ENCODE data around the gene GJB1. TPM values are rescaled to one million over a fixed set of nuclear protein-coding genes. Genes with fewer than 3 reads are reported as not detected.
A peak's percentile ranks its signal among the peaks of the same experiment; 100 is the strongest.
"Not testable (repeated sequence)": the region's sequence is repeated elsewhere in the genome, so short reads cannot be mapped to it uniquely, and the experiment has no call there.

The GJB1 gene
- not detected for polyA plus RNA-seq

DNA sequence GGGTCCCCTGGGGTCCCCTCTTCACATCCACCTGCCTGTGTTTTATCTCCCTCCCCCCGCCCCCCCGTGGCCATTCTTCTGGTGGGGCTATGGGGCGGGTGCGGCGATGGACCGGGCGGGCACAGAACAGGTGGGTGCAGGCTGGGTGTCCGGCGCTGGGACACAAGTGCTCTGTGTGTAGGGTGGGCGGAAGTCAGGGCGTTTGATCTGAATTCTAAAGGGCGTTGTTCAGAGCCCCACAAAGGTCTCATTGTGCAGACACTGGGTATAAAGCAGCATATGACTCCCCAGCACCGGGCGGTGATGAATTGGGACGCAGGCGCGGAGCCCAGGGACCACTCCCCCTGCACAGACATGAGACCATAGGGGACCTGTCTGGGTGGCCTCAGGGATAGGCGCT lies at the start of gene GJB1:
GJB1 (plus strand) TSS at position 296 of the 400 bp plus-strand sequence. CDS start 484 bp downstream, outside the sequence.
- Mint-ChIP-seq H3K4me1 (no peaks in the 10 kb centered on the region), H3K36me3 (no peaks in the 10 kb centered on the region), H3K27ac (no peak within 1 kb of the TSS), H3K27me3 (ENCODE audit: low read depth in 3 of 3) (peaks cover 0 to 2% (median under 1%) of the 10 kb centered on the region in 3 donors), H3K4me3 (no peak within 1 kb of the TSS), H3K9me3 (no peaks in the 10 kb centered on the region)
- DNase-seq, result no peak

- DNase-seq, result no peak
- no peaks in the 10 kb centered on the region for H3K36me3 Mint-ChIP-seq
- H3K27ac Mint-ChIP-seq, result no peak overlapping the region
- no peaks in the 10 kb centered on the region for H3K4me1 Mint-ChIP-seq
- H3K4me3 Mint-ChIP-seq, result no peak overlapping the region
- no peaks in the 10 kb centered on the region for H3K9me3 Mint-ChIP-seq
- peaks cover 2 to 4% (median 2%) of the 10 kb centered on the region in 3 donors for H3K27me3 Mint-ChIP-seq (ENCODE audit: low read depth in 3 of 3)
Observed at GRCh38 chrX:71173440-71173839, 49.6 kb upstream of the GJB1 start.

DNA sequence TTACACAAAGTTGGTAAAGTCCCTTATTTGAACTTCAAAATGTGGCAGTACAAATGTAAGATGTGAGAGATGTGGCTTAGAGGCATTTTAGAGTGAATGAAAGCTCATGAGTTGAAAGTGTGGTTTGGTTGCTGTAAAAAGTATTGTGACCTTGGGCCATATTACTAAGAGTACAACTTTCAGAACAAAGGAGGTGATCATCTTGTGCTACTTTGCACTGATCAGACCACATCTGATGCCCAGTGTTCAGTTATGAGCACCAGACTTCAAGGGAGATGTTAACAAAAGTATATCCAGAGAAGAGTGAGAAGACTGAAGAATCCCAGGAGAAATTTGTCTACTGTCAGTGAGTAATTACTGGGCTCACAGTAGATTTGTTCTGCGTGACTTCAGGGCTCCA lies 48.2 kb upstream of the GJB1 start:
- Mint-ChIP-seq H3K9me3 (no peaks in the 10 kb centered on the region), H3K4me1 (peaks cover 0 to 6% of the 10 kb centered on the region in 2 donors), H3K27me3 (ENCODE audit: low read depth in 3 of 3) (peaks cover 2 to 5% (median 4%) of the 10 kb centered on the region in 3 donors), H3K27ac (no peak overlapping the region), H3K4me3 (no peak overlapping the region), H3K36me3 (no peaks in the 10 kb centered on the region)
- no peak for DNase-seq

DNA sequence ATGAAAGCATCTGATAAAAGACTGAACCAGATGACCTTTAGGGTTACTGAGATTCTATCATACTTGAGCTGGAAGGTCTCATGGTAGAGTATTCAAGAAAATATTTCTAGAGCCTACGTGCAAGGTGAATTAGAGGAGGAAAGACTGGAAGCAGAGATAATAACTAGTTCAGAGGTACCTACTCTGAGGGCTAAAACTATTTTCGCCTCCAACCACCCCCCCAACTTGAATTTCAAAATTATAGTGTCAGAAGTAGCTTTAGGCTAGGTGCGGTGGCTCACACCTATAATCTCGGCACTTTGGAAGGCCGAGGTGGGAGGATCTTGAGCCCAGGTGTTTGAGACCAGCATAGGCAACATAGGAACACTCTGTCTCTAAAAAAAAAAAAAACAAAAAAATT lies 47.5 kb upstream of the GJB1 start:
- Mint-ChIP-seq H3K4me1 (peaks cover 0 to 6% of the 10 kb centered on the region in 2 donors), H3K9me3 (no peaks in the 10 kb centered on the region), H3K4me3 (no peak overlapping the region), H3K27me3 (ENCODE audit: low read depth in 3 of 3) (peaks cover 2 to 4% (median 3%) of the 10 kb centered on the region in 3 donors), H3K36me3 (no peaks in the 10 kb centered on the region), H3K27ac (no peak overlapping the region)
- DNase-seq, result no peak

GRCh38 chrX:71177327-71177726 lies 45.7 kb upstream of the GJB1 start:
- Mint-ChIP-seq H3K27me3 (ENCODE audit: low read depth in 3 of 3) (peaks cover 7 to 12% (median 8%) of the 10 kb centered on the region in 3 donors), H3K9me3 (no peaks in the 10 kb centered on the region), H3K4me3 (no peak overlapping the region), H3K27ac (no peak overlapping the region), H3K4me1 (peaks cover 5 to 7% of the 10 kb centered on the region in 2 donors), H3K36me3 (no peaks in the 10 kb centered on the region)
- DNase-seq, result no peak

GRCh38 chrX:71178908-71179307 lies 44.1 kb upstream of the GJB1 start:
- Mint-ChIP-seq H3K36me3 (no peaks in the 10 kb centered on the region), H3K4me1 (peaks cover 11 to 12% of the 10 kb centered on the region in 2 donors), H3K4me3 (peak overlapping the region in 1 of 5 donors; percentile 23), H3K27me3 (ENCODE audit: low read depth in 3 of 3) (peaks cover 8 to 12% (median 8%) of the 10 kb centered on the region in 3 donors), H3K27ac (peak overlapping the region in 5 of 6 donors; percentile 19 to 62 (median 40)), H3K9me3 (no peaks in the 10 kb centered on the region)
- peak; percentile 39 to 57 (median 55) for DNase-seq

DNA sequence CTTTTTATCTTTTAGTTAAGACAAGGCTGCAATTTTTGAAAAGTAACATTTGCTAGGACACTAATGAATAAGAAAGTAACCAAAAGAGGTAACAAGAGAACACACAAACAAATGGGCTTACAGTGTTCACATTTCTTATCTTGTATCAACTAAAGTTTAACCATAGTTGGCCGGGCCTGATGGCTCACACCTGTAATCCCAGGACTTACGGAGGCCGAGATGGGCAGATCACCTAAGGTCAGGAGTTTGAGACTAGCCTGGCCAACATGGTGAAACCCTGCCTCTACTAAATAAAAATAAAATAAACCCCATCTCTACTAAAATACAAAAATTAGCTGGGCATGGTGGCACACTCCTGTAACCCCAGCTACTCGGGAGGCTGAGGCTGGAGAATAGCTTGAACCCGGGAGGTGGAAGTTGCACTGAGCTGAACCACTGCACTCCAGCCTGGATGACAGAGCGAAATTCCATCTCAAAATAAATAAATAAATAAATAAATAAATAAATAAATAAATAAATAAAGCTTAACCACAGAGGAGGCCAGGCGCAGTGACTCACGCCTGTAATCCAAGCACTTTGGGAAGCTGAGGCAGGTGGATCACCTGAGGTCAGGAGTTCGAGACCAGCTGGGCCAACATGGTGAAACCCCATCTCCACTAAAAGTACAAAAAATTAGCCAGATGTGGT lies 42.3 kb upstream of the GJB1 start:
- peak overlapping the region in 3 of 5 donors; percentile 10 to 44 (median 21) for H3K4me3 Mint-ChIP-seq

DNA sequence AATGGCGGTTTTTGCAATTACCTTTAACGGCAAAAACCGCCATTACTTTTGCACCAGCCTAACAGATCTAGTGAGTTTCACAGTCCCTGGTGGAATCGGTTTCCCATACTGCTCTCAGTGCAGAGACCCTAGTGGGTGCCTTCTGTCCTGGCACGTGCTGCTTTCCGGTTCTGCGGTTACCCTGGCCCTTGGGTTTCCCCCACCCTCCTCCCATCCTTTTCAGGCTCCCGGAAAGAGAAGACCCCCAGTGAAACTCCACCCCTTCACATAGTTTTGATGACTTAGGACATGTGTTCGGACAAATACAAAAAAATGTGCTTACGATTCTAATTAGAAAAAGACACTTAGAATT lies 41.5 kb upstream of the GJB1 start:
- peaks cover 0 to 3% (median 0%) of the 10 kb centered on the region in 3 donors for H3K36me3 Mint-ChIP-seq
- peak overlapping the region; percentile 91 to 97 (median 96) for H3K4me3 Mint-ChIP-seq
- H3K27me3 Mint-ChIP-seq (ENCODE audit: low read depth in 3 of 3), result peaks cover 6 to 12% (median 8%) of the 10 kb centered on the region in 3 donors
- H3K9me3 Mint-ChIP-seq, result no peaks in the 10 kb centered on the region
- peaks cover 11 to 12% of the 10 kb centered on the region in 2 donors for H3K4me1 Mint-ChIP-seq
- H3K27ac Mint-ChIP-seq, result peak overlapping the region; percentile 97 to 99 (median 99)
- DNase-seq, result no peak

More for the DNA sequence above, 42.3 kb upstream of the GJB1 start:
- peak overlapping the region in 4 of 6 donors; percentile 49 to 98 (median 58) for H3K27ac Mint-ChIP-seq
- H3K4me1 Mint-ChIP-seq, result peaks cover 11 to 12% of the 10 kb centered on the region in 2 donors
- peaks cover 8 to 12% (median 8%) of the 10 kb centered on the region in 3 donors for H3K27me3 Mint-ChIP-seq (ENCODE audit: low read depth in 3 of 3)
- not testable (repeated sequence) for H3K9me3 Mint-ChIP-seq, DNase-seq, H3K36me3 Mint-ChIP-seq

- H3K4me3 Mint-ChIP-seq, result peak overlapping the region; percentile 91 to 97 (median 96)
Observed at GRCh38 chrX:71181910-71182799, 40.9 kb upstream of the GJB1 start.

DNA sequence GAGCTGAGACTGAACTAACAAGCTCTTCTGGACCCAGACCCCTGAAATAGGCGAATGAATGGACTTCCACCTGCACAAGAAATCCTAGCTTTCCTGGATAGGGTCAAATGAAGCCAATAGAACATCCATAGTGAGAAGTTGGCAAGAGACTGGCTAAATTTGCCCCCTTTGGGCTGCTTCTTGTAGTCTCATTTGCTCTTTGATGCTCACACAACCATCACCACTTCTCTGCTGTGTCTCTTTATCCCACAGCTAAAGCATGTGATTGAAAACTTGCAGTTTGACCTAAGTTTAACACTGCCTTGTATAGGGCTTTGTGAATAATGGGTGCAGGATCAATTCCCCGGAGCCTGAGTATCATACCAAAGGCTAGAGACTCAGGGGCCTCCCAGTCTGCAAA lies 40.2 kb upstream of the GJB1 start:
- H3K27ac Mint-ChIP-seq, result peak overlapping the region; percentile 97 to 99 (median 99)
- peaks cover 0 to 3% (median 0%) of the 10 kb centered on the region in 3 donors for H3K36me3 Mint-ChIP-seq
- peaks cover 11 to 12% of the 10 kb centered on the region in 2 donors for H3K4me1 Mint-ChIP-seq
- peak overlapping the region; percentile 91 to 97 (median 96) for H3K4me3 Mint-ChIP-seq
- no peaks in the 10 kb centered on the region for H3K9me3 Mint-ChIP-seq
- no peak for DNase-seq
- H3K27me3 Mint-ChIP-seq (ENCODE audit: low read depth in 3 of 3), result peaks cover 6 to 9% (median 8%) of the 10 kb centered on the region in 3 donors

More at GRCh38 chrX:71181910-71182799, 40.9 kb upstream of the GJB1 start:
- no peaks in the 10 kb centered on the region for H3K9me3 Mint-ChIP-seq
- DNase-seq, result peak; percentile 83 to 86 (median 84)
- peaks cover 11 to 12% of the 10 kb centered on the region in 2 donors for H3K4me1 Mint-ChIP-seq
- peaks cover 6 to 12% (median 8%) of the 10 kb centered on the region in 3 donors for H3K27me3 Mint-ChIP-seq (ENCODE audit: low read depth in 3 of 3)
- peaks cover 0 to 3% (median 0%) of the 10 kb centered on the region in 3 donors for H3K36me3 Mint-ChIP-seq
- H3K27ac Mint-ChIP-seq, result peak overlapping the region; percentile 97 to 99 (median 99)

- H3K4me1 Mint-ChIP-seq, result peaks cover 11 to 12% of the 10 kb centered on the region in 2 donors
- H3K36me3 Mint-ChIP-seq, result peaks cover 0 to 3% (median 0%) of the 10 kb centered on the region in 3 donors
- no peak overlapping the region for H3K4me3 Mint-ChIP-seq
- no peak for DNase-seq
- peaks cover 6 to 8% (median 7%) of the 10 kb centered on the region in 3 donors for H3K27me3 Mint-ChIP-seq (ENCODE audit: low read depth in 3 of 3)
- no peak overlapping the region for H3K27ac Mint-ChIP-seq
- H3K9me3 Mint-ChIP-seq, result no peaks in the 10 kb centered on the region
Observed at GRCh38 chrX:71183341-71183740, 39.7 kb upstream of the GJB1 start.

GRCh38 chrX:71184092-71184491 lies 38.9 kb upstream of the GJB1 start:
- H3K4me1 Mint-ChIP-seq, result peaks cover 7 to 11% of the 10 kb centered on the region in 2 donors
- DNase-seq, result no peak
- H3K9me3 Mint-ChIP-seq, result no peaks in the 10 kb centered on the region
- H3K4me3 Mint-ChIP-seq, result no peak overlapping the region
- H3K36me3 Mint-ChIP-seq, result peaks cover 0 to 3% (median 0%) of the 10 kb centered on the region in 3 donors
- no peak overlapping the region for H3K27ac Mint-ChIP-seq
- peaks cover 6 to 7% (median 7%) of the 10 kb centered on the region in 3 donors for H3K27me3 Mint-ChIP-seq (ENCODE audit: low read depth in 3 of 3)

GRCh38 chrX:71184803-71185495 lies 38.1 kb upstream of the GJB1 start:
- peaks cover 7 to 11% of the 10 kb centered on the region in 2 donors for H3K4me1 Mint-ChIP-seq
- H3K36me3 Mint-ChIP-seq, result peaks cover 0 to 3% (median 0%) of the 10 kb centered on the region in 3 donors
- no peak for DNase-seq
- H3K27ac Mint-ChIP-seq, result no peak overlapping the region
- H3K9me3 Mint-ChIP-seq, result no peaks in the 10 kb centered on the region
- H3K4me3 Mint-ChIP-seq, result no peak overlapping the region
- H3K27me3 Mint-ChIP-seq (ENCODE audit: low read depth in 3 of 3), result peaks cover 5 to 7% (median 6%) of the 10 kb centered on the region in 3 donors
